GM12873 (cell line): ENCODE measurements around the gene MT1X.

Experiments used
- TF ChIP-seq, protein P1 (sequence below): IDR thresholded peaks from 2 replicates; pipeline ENCODE4 v1.5.1; 2012; ENCODE audit warnings: low read depth, mild to moderate bottlenecking, moderate library complexity, low read length, control low read depth; ENCODE audit not compliant: insufficient read depth; ENCODE audit errors: missing control alignments

MT1X gene

DNA sequence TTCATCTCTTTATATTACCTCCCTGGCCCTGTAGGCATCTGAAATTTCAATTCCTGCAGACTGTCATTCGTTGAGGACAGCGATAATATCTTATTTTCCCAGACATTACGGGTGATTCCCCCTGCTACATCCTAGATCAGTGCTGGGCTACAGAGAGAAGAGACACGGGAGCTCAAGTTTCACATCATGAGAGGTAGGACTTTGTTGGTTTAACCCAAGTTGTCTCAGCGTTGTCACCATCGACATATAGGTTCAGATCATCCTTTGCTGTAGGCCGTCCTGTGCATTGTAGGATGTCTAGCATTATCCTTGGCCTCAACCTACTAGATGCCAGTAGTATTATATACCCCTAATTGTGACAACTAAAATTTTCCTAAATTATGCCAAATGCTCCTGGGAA, 19.3 kb downstream of the MT1X start:
- TF ChIP-seq, protein P1, sequence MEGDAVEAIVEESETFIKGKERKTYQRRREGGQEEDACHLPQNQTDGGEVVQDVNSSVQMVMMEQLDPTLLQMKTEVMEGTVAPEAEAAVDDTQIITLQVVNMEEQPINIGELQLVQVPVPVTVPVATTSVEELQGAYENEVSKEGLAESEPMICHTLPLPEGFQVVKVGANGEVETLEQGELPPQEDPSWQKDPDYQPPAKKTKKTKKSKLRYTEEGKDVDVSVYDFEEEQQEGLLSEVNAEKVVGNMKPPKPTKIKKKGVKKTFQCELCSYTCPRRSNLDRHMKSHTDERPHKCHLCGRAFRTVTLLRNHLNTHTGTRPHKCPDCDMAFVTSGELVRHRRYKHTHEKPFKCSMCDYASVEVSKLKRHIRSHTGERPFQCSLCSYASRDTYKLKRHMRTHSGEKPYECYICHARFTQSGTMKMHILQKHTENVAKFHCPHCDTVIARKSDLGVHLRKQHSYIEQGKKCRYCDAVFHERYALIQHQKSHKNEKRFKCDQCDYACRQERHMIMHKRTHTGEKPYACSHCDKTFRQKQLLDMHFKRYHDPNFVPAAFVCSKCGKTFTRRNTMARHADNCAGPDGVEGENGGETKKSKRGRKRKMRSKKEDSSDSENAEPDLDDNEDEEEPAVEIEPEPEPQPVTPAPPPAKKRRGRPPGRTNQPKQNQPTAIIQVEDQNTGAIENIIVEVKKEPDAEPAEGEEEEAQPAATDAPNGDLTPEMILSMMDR, result no peak

DNA sequence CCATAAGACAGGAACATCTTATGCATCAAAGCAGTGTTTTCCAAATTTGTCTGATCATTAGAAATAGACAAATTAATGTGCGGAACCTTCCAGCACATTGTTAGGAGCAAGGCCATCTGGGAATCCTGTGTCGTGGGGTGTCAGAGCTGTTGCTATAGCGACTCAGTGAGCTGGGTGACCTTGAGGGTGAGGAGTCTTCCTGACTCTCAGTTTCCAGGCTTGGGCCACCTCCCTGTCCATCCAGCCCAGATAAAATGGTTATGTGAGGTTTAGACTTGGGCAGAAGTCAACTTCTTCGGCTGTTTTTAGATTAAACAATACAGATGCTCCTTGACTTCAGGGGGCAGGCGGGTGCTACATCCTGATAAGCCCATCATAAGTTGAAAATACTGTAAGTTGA, 20.6 kb downstream of the MT1X start:
- TF ChIP-seq, protein P1, result no peak

- TF ChIP-seq, protein P1, result no peak
These were observed 26.5 kb downstream of the MT1X start for GRCh38 chr16:56708525-56709442.

GRCh38 chr16:56709443-56710040, 27.3 kb downstream of the MT1X start:
- TF ChIP-seq, protein P1, result no peak

DNA sequence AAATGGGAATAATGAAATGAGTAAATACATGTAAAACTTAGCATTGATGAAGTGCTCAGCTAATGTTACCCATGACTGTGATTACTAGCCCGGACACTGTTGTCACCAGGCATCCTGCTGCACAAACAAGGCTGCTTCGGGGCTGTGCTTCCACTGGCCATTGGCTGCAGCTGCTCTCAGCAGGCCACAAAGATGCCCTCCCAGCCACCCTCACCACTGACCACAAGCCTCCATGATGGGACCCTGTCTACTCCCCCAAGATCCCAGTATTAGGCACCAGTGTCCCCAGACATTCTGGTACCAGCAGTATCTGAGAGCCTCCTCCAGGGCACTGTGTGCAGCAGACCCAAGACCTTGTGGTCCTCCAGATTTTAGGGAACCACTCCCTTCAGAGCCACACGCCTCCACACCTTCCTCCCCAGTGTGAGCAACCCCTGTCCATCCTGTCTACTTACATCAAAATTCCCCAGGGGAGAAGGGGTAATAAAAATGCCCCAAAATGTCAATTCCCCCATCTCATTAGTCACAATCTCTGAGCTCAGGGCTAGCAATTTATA, 28.0 kb downstream of the MT1X start:
- TF ChIP-seq, protein P1, result no peak

DNA sequence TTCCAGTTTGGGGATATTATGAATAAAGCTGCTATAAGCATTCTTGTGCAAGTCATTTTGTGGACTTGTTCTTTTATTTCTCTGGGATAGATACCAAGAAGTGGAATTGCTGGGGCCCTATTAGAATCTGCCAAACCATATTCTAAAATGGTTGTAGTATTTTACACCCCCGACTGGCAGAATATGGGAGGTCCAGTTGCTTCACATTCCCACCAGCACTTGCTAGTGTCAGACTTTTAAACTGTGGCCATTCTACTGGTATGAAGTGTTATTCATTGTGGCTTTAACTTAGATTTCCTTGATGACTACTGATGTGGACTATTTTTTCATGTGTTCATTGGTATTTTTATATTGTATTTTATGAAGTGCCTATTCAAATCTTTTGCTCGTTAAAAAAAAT, 29.6 kb downstream of the MT1X start:
- TF ChIP-seq, protein P1, result no peak

DNA sequence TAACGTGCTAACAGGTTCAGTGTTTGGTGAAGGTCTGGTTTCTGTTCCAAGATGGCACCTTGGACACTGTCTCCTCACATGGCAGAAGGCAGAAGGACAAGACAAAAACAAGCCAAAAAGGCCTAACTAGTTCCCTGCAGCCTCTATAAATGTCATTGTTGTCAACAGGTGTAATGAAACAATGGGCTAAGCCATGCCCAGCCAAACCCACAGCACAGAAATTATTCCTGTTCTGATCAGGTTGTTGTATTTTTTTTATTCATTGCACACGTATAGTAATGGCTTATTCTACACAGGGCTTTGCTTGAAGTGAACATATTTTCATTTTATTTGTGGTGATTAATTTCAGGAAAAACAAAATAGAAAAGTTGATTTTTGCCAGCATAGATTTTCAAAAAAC, 31.5 kb downstream of the MT1X start:
- TF ChIP-seq, protein P1, result no peak
